Vagina (tissue), 2 donors: ENCODE results near the gene TTC28. TPM values are rescaled to one million over a fixed set of nuclear protein-coding genes. Genes with fewer than 3 reads are reported as not detected.
"Not testable (repeated sequence)": the region's sequence is repeated elsewhere in the genome, so short reads cannot be mapped to it uniquely, and the experiment has no call there.

Experiments
- DNase-seq, 2 donors: peaks; one replicate each; pipeline ENCODE4 v3.0.0-alpha.2; 2017; ENCODE audit errors: extremely low spot score in 2 of 2
- H3K27ac ChIP-seq: fragments of 200-600 bp; sonication (generic); one replicate; pipeline ENCODE4 v1.5.1; 2019
- H3K27me3 ChIP-seq: fragments of 200-600 bp; sonication (generic); one replicate; pipeline ENCODE4 v1.5.1; 2019
- H3K36me3 ChIP-seq, 2 donors: fragments of 200-600 bp; sonication (generic); one replicate each; pipeline ENCODE4 v1.5.1; 2017 to 2019
- H3K4me1 ChIP-seq: fragments of 200-600 bp; sonication (generic); one replicate; pipeline ENCODE4 v1.5.1; 2019
- H3K4me3 ChIP-seq, 2 donors: fragments of 200-600 bp; sonication (generic); 1 replicate in 1 of 2; 2 replicates in 1 of 2; pipeline ENCODE4 v1.5.1; 2016 to 2019
- H3K9me3 ChIP-seq: fragments of 200-600 bp; sonication (generic); one replicate; pipeline ENCODE4 v1.5.1; 2019
- CTCF ChIP-seq, 3 experiments: fragments of 450-650 bp in 2 of 3; fragments of 200-600 bp in 1 of 3; sonication (generic) in 1 of 3; IDR thresholded peaks; one replicate each; pipeline ENCODE4 v1.5.1; 2017 to 2019; ENCODE audit warnings: antibody characterized with exemption in 3 of 3, mild to moderate bottlenecking in 2 of 3, moderate library complexity in 2 of 3
- POLR2A ChIP-seq, 2 donors: fragments of 450-650 bp; IDR thresholded peaks; one replicate each; pipeline ENCODE4 v1.6.1; 2017; ENCODE audit warnings: antibody characterized with exemption in 2 of 2, mild to moderate bottlenecking in 2 of 2, moderate library complexity in 2 of 2
- POLR2AphosphoS5 ChIP-seq, 2 donors: sonication (generic); formaldehyde crosslinking; IDR thresholded peaks; one replicate each; pipeline ENCODE4 v1.9.0; 2017; ENCODE audit warnings: antibody characterized with exemption in 2 of 2, mild to moderate bottlenecking in 2 of 2, low read depth in 1 of 2; ENCODE audit not compliant: insufficient read depth in 1 of 2
- intact Hi-C: fragments of 100-400 bp; cut with DNase I; formaldehyde crosslinking; loops from one replicate; pipeline ENCODE4 v1.15.1; 2023
- total RNA-seq: library from RNA; depleted of rRNA; stranded (reverse); fragments of >200 nt; gene quantifications from one replicate; pipeline ENCODE4 v1.2.3, GENCODE V29; 2016

Gene TTC28
- 41.7 TPM for total RNA-seq

GRCh38 chr22:28679611-28680287 lies at the start of gene TTC28:
TTC28 (minus strand) TSS chr22:28679840; CDS start chr22:28679723, 117 bp downstream.
- H3K27me3 ChIP-seq, H3K4me1 ChIP-seq, H3K9me3 ChIP-seq, H3K36me3 ChIP-seq, DNase-seq, intact Hi-C loops: not testable (repeated sequence)
- peak within 1 kb of the TSS; percentile 80 for H3K27ac ChIP-seq
- TF ChIP-seq POLR2A (IDR thresholded peaks at IDR 0.05) = peak in 1 of 2 donors; percentile 1
- peak in 1 of 2 donors; percentile 57 for TF ChIP-seq POLR2AphosphoS5 (IDR thresholded peaks at IDR 0.05; ENCODE audit: insufficient read depth in 1 of 2, low read depth in 1 of 2)
- H3K4me3 ChIP-seq = peak within 1 kb of the TSS; percentile 86 to 88

- no peak overlapping the region for H3K27ac ChIP-seq
- no peak overlapping the region for H3K4me3 ChIP-seq
- TF ChIP-seq CTCF (IDR thresholded peaks at IDR 0.05) = no peak
- no peak for TF ChIP-seq POLR2AphosphoS5 (IDR thresholded peaks at IDR 0.05; ENCODE audit: insufficient read depth in 1 of 2, low read depth in 1 of 2)
- no peak for TF ChIP-seq POLR2A (IDR thresholded peaks at IDR 0.05)
- intact Hi-C loops = no loop called here
- H3K36me3 ChIP-seq = no peaks in the 10 kb centered on the region
- DNase-seq = no peak
- no peaks in the 10 kb centered on the region for H3K4me1 ChIP-seq
- no peaks in the 10 kb centered on the region for H3K27me3 ChIP-seq
- no peaks in the 10 kb centered on the region for H3K9me3 ChIP-seq
These were observed 49.1 kb upstream of the TTC28 start for GRCh38 chr22:28728621-28729313.

GRCh38 chr22:28728002-28728401 lies 48.4 kb upstream of the TTC28 start:
- no peak for TF ChIP-seq CTCF (IDR thresholded peaks at IDR 0.05)
- no peak for TF ChIP-seq POLR2AphosphoS5 (IDR thresholded peaks at IDR 0.05; ENCODE audit: insufficient read depth in 1 of 2, low read depth in 1 of 2)
- TF ChIP-seq POLR2A (IDR thresholded peaks at IDR 0.05) = no peak
- Histone ChIP-seq H3K27me3 (no peaks in the 10 kb centered on the region), H3K36me3 (no peaks in the 10 kb centered on the region), H3K27ac (no peak overlapping the region), H3K4me1 (no peaks in the 10 kb centered on the region), H3K9me3 (no peaks in the 10 kb centered on the region), H3K4me3 (no peak overlapping the region)
- intact Hi-C loops = no loop called here
- DNase-seq = no peak

- TF ChIP-seq POLR2AphosphoS5 (IDR thresholded peaks at IDR 0.05; ENCODE audit: insufficient read depth in 1 of 2, low read depth in 1 of 2) (no peak), POLR2A (IDR thresholded peaks at IDR 0.05) (no peak), CTCF (IDR thresholded peaks at IDR 0.05) (no peak)
- Histone ChIP-seq H3K27me3 (no peaks in the 10 kb centered on the region), H3K27ac (no peak overlapping the region), H3K4me1 (peaks cover under 1% of the 10 kb centered on the region), H3K4me3 (no peak overlapping the region), H3K9me3 (no peaks in the 10 kb centered on the region), H3K36me3 (no peaks in the 10 kb centered on the region)
- intact Hi-C loops = no loop called here
- no peak for DNase-seq
These were observed 38.4 kb upstream of the TTC28 start for GRCh38 chr22:28718044-28718443.

GRCh38 chr22:28716686-28717085 lies 37.0 kb upstream of the TTC28 start:
- peaks cover 5% of the 10 kb centered on the region for H3K4me1 ChIP-seq
- no peaks in the 10 kb centered on the region for H3K9me3 ChIP-seq
- DNase-seq = no peak
- TF ChIP-seq POLR2A (IDR thresholded peaks at IDR 0.05) (no peak), CTCF (IDR thresholded peaks at IDR 0.05) (no peak), POLR2AphosphoS5 (IDR thresholded peaks at IDR 0.05; ENCODE audit: insufficient read depth in 1 of 2, low read depth in 1 of 2) (no peak)
- H3K36me3 ChIP-seq = no peaks in the 10 kb centered on the region
- intact Hi-C loops = no loop called here
- H3K27ac ChIP-seq = no peak overlapping the region
- no peaks in the 10 kb centered on the region for H3K27me3 ChIP-seq
- H3K4me3 ChIP-seq = no peak overlapping the region
